22Rv1 (cell line): ENCODE data around the gene ZNF444.

Source experiments
- ZFX ChIP-seq: fragments of 450-650 bp; IDR thresholded peaks from 2 replicates; pipeline ENCODE4 v1.6.1; 2017; ENCODE audit warnings: antibody characterized with exemption, borderline replicate concordance
- TF ChIP-seq, protein P1 (sequence below): fragments of 450-650 bp; IDR thresholded peaks from 2 replicates; pipeline ENCODE4 v1.5.1; 2017; ENCODE audit warnings: mild to moderate bottlenecking

- TF ChIP-seq, protein P1, sequence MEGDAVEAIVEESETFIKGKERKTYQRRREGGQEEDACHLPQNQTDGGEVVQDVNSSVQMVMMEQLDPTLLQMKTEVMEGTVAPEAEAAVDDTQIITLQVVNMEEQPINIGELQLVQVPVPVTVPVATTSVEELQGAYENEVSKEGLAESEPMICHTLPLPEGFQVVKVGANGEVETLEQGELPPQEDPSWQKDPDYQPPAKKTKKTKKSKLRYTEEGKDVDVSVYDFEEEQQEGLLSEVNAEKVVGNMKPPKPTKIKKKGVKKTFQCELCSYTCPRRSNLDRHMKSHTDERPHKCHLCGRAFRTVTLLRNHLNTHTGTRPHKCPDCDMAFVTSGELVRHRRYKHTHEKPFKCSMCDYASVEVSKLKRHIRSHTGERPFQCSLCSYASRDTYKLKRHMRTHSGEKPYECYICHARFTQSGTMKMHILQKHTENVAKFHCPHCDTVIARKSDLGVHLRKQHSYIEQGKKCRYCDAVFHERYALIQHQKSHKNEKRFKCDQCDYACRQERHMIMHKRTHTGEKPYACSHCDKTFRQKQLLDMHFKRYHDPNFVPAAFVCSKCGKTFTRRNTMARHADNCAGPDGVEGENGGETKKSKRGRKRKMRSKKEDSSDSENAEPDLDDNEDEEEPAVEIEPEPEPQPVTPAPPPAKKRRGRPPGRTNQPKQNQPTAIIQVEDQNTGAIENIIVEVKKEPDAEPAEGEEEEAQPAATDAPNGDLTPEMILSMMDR, result no peak
- TF ChIP-seq ZFX, result no peak
Observed at GRCh38 chr19:56177564-56178243, 36.6 kb downstream of the ZNF444 start.
